ENCODE results near the gene ACVR2B.

DNA sequence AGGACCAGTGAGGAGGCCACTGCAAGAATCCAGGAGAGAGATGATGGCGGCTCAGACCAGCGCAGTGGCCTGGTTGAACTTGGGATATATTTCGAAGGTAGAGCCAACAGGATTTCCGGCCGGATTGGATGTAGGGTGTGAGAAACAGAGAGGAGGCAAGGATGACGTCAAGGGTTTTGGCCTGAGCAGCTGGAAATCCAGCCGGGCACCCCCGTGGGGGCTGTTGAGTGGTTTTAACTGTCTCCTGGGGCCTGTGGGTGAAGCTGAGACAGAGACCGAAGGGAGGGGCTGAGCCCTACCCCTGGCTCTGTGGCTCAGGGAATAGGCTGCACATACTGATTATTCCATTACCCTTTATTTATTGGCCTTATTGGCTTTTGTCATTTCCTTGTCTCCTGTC lies 88.1 kb downstream of the ACVR2B start:
- TF ChIP-seq EP300 (IDR thresholded peaks at IDR 0.05; ENCODE audit: borderline replicate concordance) (no peak), CREB1 (IDR thresholded peaks at IDR 0.05; ENCODE audit: low read depth) (no peak), RAD21 (IDR thresholded peaks at IDR 0.05; ENCODE audit: low read depth) (no peak), YY1 (IDR thresholded peaks at IDR 0.05; ENCODE audit: low read depth) (no peak), ZBTB7A (IDR thresholded peaks at IDR 0.05; ENCODE audit: low read depth) (no peak), CEBPB (IDR thresholded peaks at IDR 0.05) (no peak)
- TF ChIP-seq, protein P1, sequence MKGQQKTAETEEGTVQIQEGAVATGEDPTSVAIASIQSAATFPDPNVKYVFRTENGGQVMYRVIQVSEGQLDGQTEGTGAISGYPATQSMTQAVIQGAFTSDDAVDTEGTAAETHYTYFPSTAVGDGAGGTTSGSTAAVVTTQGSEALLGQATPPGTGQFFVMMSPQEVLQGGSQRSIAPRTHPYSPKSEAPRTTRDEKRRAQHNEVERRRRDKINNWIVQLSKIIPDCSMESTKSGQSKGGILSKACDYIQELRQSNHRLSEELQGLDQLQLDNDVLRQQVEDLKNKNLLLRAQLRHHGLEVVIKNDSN (IDR thresholded peaks at IDR 0.05) = no peak
